Measurements from ENCODE around the gene C3orf80. TPM values are rescaled to one million over a fixed set of nuclear protein-coding genes. Genes with fewer than 3 reads are reported as not detected.
"Not testable (repeated sequence)": the region's sequence is repeated elsewhere in the genome, so short reads cannot be mapped to it uniquely, and the experiment has no call there.

Gene C3orf80
- total RNA-seq, 2 donors from 2014 or later, result 0.24 TPM; not detected in 1

DNA sequence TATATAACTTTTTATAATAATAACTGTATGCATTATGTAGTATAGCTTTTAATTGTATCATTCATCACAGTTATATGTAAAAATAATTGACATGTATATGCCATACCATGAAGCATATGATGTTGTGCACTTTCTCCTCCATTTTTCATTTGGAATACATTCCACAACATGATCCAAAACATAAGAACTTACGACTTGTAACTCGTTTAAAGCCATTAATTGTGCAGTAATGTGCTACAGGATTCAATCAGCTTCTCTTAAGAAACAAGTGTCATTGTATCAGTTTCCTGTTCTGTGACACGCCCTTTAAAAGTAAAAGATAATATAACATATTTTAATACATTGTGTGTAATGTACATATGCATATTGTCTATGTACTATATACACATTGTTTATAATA, 2.2 kb downstream of the C3orf80 start:
- no peak overlapping the region for H3K4me3 Mint-ChIP-seq
- H3K27me3 Mint-ChIP-seq, result peaks cover 46% of the 10 kb centered on the region
- no peaks in the 10 kb centered on the region for H3K4me1 Mint-ChIP-seq
- H3K27ac Mint-ChIP-seq, result no peak overlapping the region
- H3K36me3 Mint-ChIP-seq (ENCODE audit: low read depth), result no peaks in the 10 kb centered on the region
- no peak for ATAC-seq (replicated peaks)
- no peaks in the 10 kb centered on the region for H3K9me3 Mint-ChIP-seq

DNA sequence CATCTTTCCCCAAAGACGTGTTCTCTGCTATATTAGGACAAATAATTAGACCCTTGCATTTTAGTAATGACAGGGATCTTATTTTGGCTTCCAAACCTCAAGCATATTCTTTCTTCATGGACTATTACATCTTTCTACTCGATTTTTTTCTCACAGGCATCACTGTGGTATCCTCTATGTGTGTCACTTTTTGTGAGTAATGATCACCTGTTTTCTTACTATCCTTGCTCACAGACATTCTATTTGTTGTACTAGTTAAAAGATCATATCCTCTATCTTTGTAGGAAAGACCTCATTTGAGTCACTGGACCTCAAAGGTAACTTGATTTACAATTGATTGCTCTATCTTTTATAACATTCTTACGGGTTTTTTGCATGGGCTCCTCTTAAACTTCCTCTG, 6.8 kb downstream of the C3orf80 start:
- ATAC-seq (replicated peaks), result no peak
- H3K9me3 Mint-ChIP-seq, result no peaks in the 10 kb centered on the region
- H3K27ac Mint-ChIP-seq, result no peak overlapping the region
- no peaks in the 10 kb centered on the region for H3K36me3 Mint-ChIP-seq (ENCODE audit: low read depth)
- no peak overlapping the region for H3K4me3 Mint-ChIP-seq
- peaks cover 27% of the 10 kb centered on the region for H3K27me3 Mint-ChIP-seq
- no peaks in the 10 kb centered on the region for H3K4me1 Mint-ChIP-seq

DNA sequence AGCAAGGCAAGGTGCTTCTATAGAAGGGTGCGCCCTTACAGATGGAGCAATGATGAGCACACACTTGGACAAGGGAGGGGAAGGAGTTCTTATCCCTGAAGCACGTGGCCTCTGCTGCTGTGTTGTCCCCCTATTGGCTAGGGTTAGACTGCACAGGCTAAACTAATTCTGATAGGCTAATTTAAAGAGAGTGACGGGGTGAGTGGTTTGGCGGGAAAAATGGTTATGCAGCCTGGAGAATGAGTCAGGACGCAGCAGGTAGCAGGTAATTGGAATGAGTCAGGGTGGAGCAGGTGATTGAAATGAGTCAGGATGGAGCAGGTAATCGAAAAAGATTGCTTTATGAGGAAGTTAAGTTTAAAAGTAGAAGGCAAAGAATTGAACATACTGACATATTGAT, 15.5 kb downstream of the C3orf80 start:
- H3K27ac Mint-ChIP-seq; H3K36me3 Mint-ChIP-seq (ENCODE audit: low read depth); H3K4me3 Mint-ChIP-seq; ATAC-seq (replicated peaks); H3K4me1 Mint-ChIP-seq: not testable (repeated sequence)
- peaks cover 16% of the 10 kb centered on the region for H3K9me3 Mint-ChIP-seq
- H3K27me3 Mint-ChIP-seq, result peaks cover 41% of the 10 kb centered on the region

DNA sequence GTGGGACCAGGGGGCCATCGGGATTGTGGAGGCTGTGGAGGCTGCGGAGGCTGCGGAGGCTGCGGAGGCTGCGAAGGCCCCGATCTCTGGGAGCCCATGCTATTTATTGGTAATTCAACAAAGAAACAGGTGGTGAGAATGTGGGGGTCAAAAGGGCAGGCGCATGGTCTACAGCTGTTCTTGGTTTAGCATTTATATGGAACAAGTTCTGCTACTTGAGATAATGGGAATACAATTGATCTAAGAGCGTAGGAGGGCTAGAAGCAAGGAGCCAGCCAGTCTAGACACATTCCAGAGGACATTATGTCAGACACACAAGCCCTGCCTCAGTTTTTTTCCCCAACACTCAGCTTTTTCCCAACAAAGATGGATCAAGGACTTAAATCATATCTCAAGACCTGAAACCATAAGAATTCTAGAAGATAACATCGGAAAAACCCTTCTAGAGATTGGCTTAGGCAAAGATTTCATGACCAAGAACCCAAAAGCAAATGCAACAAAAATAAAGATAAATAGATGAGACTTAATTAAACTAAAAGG, 20.1 kb downstream of the C3orf80 start:
- Mint-ChIP-seq H3K27me3 (peaks cover 21% of the 10 kb centered on the region), H3K27ac (no peak overlapping the region), H3K4me1 (no peaks in the 10 kb centered on the region), H3K9me3 (peaks cover 16% of the 10 kb centered on the region), H3K4me3 (no peak overlapping the region), H3K36me3 (ENCODE audit: low read depth) (no peaks in the 10 kb centered on the region)
- ATAC-seq (replicated peaks), result no peak

DNA sequence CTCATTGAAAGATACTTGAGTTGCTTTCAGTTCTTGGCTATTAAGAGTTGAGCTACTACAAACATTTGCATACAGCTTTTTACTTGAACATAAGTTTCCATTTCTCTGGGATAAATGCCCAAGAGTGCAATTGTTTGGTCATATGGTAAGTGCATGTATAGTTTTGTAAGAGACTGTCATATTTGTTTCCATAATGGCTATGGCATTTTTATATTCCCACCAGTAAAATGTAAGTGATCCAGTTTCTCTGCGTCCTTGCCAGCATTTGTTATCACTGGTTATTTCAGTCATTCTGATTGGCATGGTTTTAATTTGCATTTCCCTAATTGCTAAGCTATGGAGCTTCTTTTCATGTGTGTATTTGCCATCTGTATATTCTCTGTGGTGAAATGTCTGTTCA, 22.5 kb downstream of the C3orf80 start:
- no peaks in the 10 kb centered on the region for H3K4me1 Mint-ChIP-seq
- peaks cover 13% of the 10 kb centered on the region for H3K27me3 Mint-ChIP-seq
- H3K27ac Mint-ChIP-seq, result no peak overlapping the region
- H3K9me3 Mint-ChIP-seq, result peaks cover 12% of the 10 kb centered on the region
- no peak for ATAC-seq (replicated peaks)
- no peaks in the 10 kb centered on the region for H3K36me3 Mint-ChIP-seq (ENCODE audit: low read depth)
- no peak overlapping the region for H3K4me3 Mint-ChIP-seq

DNA sequence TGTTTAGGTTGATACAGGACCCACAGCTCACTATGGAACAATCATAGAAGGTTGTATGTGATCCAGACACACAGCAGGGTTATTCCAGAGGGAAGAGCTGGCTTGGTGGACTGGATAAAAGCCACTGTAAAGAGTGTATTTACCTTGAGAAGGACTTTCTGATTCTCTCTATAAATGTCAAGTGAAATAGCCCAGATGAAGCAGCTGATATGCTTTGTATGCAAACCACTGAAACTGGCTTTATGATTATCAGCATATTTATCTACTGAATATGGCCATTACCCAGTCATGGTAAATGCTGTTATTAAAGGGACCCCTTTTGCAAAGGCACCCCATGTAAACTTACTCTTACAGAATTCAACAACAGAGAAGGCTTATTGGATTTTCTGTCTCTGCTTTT, 28.1 kb downstream of the C3orf80 start:
- Mint-ChIP-seq H3K27me3 (no peaks in the 10 kb centered on the region), H3K36me3 (ENCODE audit: low read depth) (peaks cover under 1% of the 10 kb centered on the region), H3K9me3 (no peaks in the 10 kb centered on the region), H3K27ac (no peak overlapping the region), H3K4me1 (no peaks in the 10 kb centered on the region), H3K4me3 (no peak overlapping the region)
- ATAC-seq (replicated peaks), result no peak

DNA sequence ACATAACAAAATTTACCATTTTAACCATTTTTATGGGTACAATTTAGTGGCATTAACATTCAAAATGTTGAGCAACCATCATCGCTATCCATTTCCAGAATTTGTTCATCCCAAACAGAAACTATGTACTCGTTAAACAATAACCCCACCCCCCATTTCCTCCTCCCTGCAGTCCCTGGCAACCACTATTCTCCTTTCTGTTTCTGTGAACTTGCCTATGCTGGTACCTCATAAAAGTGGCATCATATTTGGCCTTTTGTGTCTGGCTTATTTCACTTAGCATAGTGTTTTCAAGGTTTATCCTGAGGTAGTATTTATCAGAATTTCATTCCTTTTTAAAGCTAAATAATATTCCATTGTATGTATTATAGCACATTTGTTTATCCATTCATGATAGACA, 32.4 kb downstream of the C3orf80 start:
- Mint-ChIP-seq H3K27ac (no peak overlapping the region), H3K4me1 (no peaks in the 10 kb centered on the region), H3K36me3 (ENCODE audit: low read depth) (peaks cover 7% of the 10 kb centered on the region), H3K4me3 (no peak overlapping the region), H3K27me3 (no peaks in the 10 kb centered on the region), H3K9me3 (no peaks in the 10 kb centered on the region)
- ATAC-seq (replicated peaks), result no peak

DNA sequence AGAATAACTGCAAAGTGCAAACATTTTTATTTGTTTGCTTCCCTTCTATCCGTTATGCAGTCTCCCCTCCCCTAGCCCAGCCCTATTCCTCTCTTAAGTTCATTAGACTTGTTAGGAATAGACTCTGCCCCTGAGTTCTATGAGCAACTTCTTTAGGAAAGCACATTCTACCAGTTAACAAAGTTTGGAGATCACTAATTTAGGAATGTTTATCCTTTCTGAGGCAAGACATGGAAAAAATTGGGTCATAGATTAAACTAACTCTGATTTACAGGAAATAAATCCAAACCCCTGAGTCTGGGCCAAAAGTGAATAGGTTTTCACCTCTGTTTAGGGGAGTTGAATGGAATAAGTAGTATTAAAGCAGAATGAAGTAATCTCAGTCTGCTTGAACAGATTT, 34.4 kb downstream of the C3orf80 start:
- ATAC-seq (replicated peaks), result no peak
- no peak overlapping the region for H3K27ac Mint-ChIP-seq

DNA sequence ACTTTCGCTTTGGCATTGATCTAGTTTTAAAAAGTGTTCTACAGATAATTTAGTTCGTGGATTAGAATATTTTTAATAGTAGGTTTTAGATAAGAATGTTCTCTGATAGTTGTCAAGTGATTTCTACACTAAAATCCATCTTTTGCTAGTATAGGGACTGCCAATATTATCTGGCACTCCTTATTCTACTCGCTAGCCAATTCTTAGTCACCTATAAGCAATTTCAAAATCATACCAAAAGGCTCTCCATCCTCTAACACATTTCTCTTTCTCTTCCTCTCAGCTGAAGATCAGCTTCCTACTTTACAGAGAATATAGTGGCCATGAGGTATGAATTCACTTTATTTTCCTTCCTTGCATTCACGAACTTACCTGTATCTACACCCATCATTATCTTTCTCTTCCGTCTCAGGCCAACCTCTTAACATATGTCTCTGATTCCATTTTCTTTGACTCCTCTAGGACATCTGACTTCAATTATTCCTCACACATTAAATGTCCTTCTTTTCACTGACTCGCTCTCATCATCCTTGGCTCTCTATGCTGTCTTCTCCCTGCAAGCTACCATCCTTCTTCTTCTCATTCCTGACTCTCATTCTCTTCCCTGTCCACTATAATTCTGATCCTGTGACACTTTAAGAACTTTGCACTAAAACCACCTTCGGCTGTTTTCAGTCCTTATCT, 35.5 kb downstream of the C3orf80 start:
- Mint-ChIP-seq H3K27ac (no peak overlapping the region), H3K4me1 (no peaks in the 10 kb centered on the region), H3K9me3 (no peaks in the 10 kb centered on the region), H3K4me3 (no peak overlapping the region), H3K36me3 (ENCODE audit: low read depth) (peaks cover 13% of the 10 kb centered on the region), H3K27me3 (no peaks in the 10 kb centered on the region)
- no peak for ATAC-seq (replicated peaks)

More for the DNA sequence above, 34.4 kb downstream of the C3orf80 start:
- no peak overlapping the region for H3K4me3 Mint-ChIP-seq
- H3K4me1 Mint-ChIP-seq, result no peaks in the 10 kb centered on the region
- H3K36me3 Mint-ChIP-seq (ENCODE audit: low read depth), result peaks cover 8% of the 10 kb centered on the region
- no peaks in the 10 kb centered on the region for H3K27me3 Mint-ChIP-seq
- H3K9me3 Mint-ChIP-seq, result no peaks in the 10 kb centered on the region

DNA sequence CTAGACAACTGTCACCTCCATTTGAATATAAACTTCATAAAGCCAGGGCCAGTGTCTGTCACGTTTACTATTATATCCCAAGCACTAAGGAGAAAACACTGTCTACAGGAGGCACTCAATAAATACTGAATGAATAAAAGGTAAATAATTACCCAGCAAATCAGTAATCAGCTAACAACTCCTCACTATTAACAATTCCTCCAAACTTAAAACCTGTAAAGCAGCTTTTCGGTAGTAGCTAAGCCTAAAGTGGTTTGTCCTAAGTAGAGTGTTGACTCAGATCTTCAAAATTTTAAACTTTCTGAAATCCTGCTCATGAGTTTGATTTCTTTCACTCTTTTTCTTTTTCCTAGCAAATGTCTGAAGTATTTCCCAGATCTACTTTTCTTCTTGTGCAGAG, 39.9 kb downstream of the C3orf80 start:
- Mint-ChIP-seq H3K4me3 (no peak overlapping the region), H3K27ac (no peak overlapping the region), H3K36me3 (ENCODE audit: low read depth) (peaks cover 24% of the 10 kb centered on the region), H3K9me3 (no peaks in the 10 kb centered on the region), H3K4me1 (no peaks in the 10 kb centered on the region), H3K27me3 (no peaks in the 10 kb centered on the region)
- no peak for ATAC-seq (replicated peaks)

Other genes with a start within 250 kb of the C3orf80 start
- 1 to 10 TPM in 1 of 2 donors, not detected in 1; 1.8 TPM for gene IL12A, start 236.6 kb upstream of the C3orf80 start, total RNA-seq
- 10 to 100 TPM; 17.3 to 20.0 TPM for gene IFT80, start 173.8 kb downstream of the C3orf80 start, total RNA-seq
- gene SMC4, start 174.2 kb downstream of the C3orf80 start, total RNA-seq, result 100 to 1,000 TPM; 182 to 207 TPM
- gene TRIM59, start 224.4 kb downstream of the C3orf80 start, total RNA-seq, result 10 to 100 TPM; 39.2 to 41.1 TPM